ENCODE data around the gene UBQLN4. TPM values are rescaled to one million over a fixed set of nuclear protein-coding genes. Genes with fewer than 3 reads are reported as not detected.

The UBQLN4 gene
- polyA plus RNA-seq, 1 experiment: 22.7 TPM

- H3K27ac ChIP-seq (ENCODE audit: low read depth, low read length): no peak overlapping the region
- ChIA-PET CTCF (interaction anchor here (0.6 to 1.7 kb wide), 3 partner anchors 10 to 139 kb away, joined by 3 to 7 read pairs (median 4); no protein-coding TSS in a partner anchor), POLR2A (no interaction called here)
- no peaks in the 10 kb centered on the region for H3K27me3 ChIP-seq (ENCODE audit: control insufficient read depth, insufficient read depth, low read length)
- no peak overlapping the region for H3K4me3 ChIP-seq (ENCODE audit: low read depth, low read length)
- H3K9me3 ChIP-seq (ENCODE audit: control insufficient read depth, insufficient read depth, low read length): no peaks in the 10 kb centered on the region
- no peak for DNase-seq (ENCODE audit: low read depth, low spot score)
- TF ChIP-seq, protein P1, sequence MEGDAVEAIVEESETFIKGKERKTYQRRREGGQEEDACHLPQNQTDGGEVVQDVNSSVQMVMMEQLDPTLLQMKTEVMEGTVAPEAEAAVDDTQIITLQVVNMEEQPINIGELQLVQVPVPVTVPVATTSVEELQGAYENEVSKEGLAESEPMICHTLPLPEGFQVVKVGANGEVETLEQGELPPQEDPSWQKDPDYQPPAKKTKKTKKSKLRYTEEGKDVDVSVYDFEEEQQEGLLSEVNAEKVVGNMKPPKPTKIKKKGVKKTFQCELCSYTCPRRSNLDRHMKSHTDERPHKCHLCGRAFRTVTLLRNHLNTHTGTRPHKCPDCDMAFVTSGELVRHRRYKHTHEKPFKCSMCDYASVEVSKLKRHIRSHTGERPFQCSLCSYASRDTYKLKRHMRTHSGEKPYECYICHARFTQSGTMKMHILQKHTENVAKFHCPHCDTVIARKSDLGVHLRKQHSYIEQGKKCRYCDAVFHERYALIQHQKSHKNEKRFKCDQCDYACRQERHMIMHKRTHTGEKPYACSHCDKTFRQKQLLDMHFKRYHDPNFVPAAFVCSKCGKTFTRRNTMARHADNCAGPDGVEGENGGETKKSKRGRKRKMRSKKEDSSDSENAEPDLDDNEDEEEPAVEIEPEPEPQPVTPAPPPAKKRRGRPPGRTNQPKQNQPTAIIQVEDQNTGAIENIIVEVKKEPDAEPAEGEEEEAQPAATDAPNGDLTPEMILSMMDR (IDR thresholded peaks at IDR 0.05; ENCODE audit: low read depth, low read length): no peak
Observed at GRCh38 chr1:156086256-156086662, 32.7 kb upstream of the UBQLN4 start.

DNA sequence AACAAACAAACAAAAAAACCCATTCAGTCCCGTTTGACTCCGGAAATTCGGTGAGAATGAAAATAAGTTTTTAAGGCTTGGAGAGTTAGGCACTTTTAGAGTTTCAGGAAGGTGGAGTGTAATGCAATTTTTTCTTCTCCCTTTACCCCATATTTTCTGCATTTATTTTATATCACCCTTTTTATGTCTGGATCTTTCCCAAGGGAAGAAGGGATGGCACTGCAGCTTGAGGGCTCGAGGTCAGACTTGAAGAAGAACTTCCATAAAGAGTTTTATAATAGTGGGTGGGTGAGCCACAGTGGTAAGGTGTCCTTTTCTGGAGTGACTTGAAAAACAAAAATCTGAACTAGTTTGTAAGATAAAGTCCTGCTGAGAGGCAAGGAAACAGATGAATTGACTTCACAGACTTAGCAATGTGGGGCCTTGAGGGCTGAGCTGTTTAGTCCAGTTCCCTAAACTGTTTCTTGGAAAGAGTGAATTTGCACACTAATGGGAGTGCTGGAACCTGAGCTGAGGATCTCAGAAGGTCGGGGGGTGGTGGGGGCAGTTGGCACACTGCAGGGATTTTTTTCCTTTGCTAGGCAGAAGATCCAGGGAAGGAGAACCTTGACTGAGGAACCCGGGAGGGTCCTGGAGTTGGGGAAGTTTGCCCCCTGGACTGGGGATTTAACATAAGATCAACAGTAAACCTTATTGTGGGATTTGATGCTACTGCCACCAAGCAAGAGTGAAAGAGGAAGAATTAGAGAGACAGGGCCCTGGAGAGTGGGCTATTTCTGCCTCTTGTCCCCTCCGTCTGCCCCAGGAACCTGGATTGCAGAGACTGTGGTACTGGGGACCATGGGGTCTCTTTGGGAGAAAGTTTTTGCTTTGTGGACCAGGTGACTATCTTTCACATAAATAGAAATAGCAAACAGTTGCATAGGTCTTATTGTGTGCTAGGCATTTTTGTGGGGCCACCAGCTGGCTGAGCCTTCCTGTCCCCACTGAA lies 30.5 kb upstream of the UBQLN4 start:
- H3K9me3 ChIP-seq (ENCODE audit: control insufficient read depth, insufficient read depth, low read length): no peaks in the 10 kb centered on the region
- H3K4me3 ChIP-seq (ENCODE audit: low read depth, low read length): peak overlapping the region; percentile 87
- CTCF ChIA-PET: interaction anchor here (0.6 to 3.3 kb wide), 4 partner anchors 12 to 263 kb away, joined by 4 to 16 read pairs (median 15); no protein-coding TSS in a partner anchor
- no peak for DNase-seq (ENCODE audit: low read depth, low spot score)
- H3K27me3 ChIP-seq (ENCODE audit: control insufficient read depth, insufficient read depth, low read length): no peaks in the 10 kb centered on the region
- TF ChIP-seq, protein P1 (IDR thresholded peaks at IDR 0.05; ENCODE audit: low read depth, low read length): no peak
- H3K27ac ChIP-seq (ENCODE audit: low read depth, low read length): no peak overlapping the region
- POLR2A ChIA-PET: interaction anchor here (1.4 kb wide), 1 partner anchor 45 kb away, joined by 4 read pairs; no protein-coding TSS in a partner anchor

GRCh38 chr1:156082309-156083091 lies 28.9 kb upstream of the UBQLN4 start, which contains the start of gene MEX3A:
Gene MEX3A (minus strand): TSS chr1:156082465. CDS start chr1:156081998, 467 bp downstream.
- no peak for DNase-seq (ENCODE audit: low read depth, low spot score)
- CTCF ChIA-PET: interaction anchor here (2.6 to 3.3 kb wide), 3 partner anchors 14 to 143 kb away, joined by 15 to 16 read pairs (median 15); no protein-coding TSS in a partner anchor
- Histone ChIP-seq H3K27me3 (ENCODE audit: control insufficient read depth, insufficient read depth, low read length) (no peaks in the 10 kb centered on the region), H3K27ac (ENCODE audit: low read depth, low read length) (peak within 1 kb of the TSS; percentile 61), H3K4me3 (ENCODE audit: low read depth, low read length) (peak within 1 kb of the TSS; percentile 87), H3K9me3 (ENCODE audit: control insufficient read depth, insufficient read depth, low read length) (no peaks in the 10 kb centered on the region)
- POLR2A ChIA-PET: interaction anchor here (0.5 to 1.4 kb wide), 7 partner anchors 36 to 218 kb away, joined by 3 to 6 read pairs (median 4); no protein-coding TSS in a partner anchor
- TF ChIP-seq, protein P1 (IDR thresholded peaks at IDR 0.05; ENCODE audit: low read depth, low read length): no peak

- DNase-seq (ENCODE audit: low read depth, low spot score): no peak
- POLR2A ChIA-PET: interaction anchor here (0.6 to 0.9 kb wide), 5 partner anchors 41 to 1580 kb away, joined by 3 to 7 read pairs (median 3); partner anchors contain the start of genes KHDC4, SHE and TDRD10
- CTCF ChIA-PET: interaction anchor here (2.6 to 3.3 kb wide), 2 partner anchors 14 to 143 kb away, joined by 15 to 16 read pairs; no protein-coding TSS in a partner anchor
- Histone ChIP-seq H3K4me3 (ENCODE audit: low read depth, low read length) (peak overlapping the region; percentile 87), H3K27me3 (ENCODE audit: control insufficient read depth, insufficient read depth, low read length) (no peaks in the 10 kb centered on the region), H3K9me3 (ENCODE audit: control insufficient read depth, insufficient read depth, low read length) (no peaks in the 10 kb centered on the region; the same call in 1 of the 2 replicates), H3K27ac (ENCODE audit: low read depth, low read length) (no peak overlapping the region)
- TF ChIP-seq, protein P1 (IDR thresholded peaks at IDR 0.05; ENCODE audit: low read depth, low read length): no peak
Observed at GRCh38 chr1:156081917-156082308, 28.3 kb upstream of the UBQLN4 start.
